ENCODE measurements around the gene CEP95. TPM values are rescaled to one million over a fixed set of nuclear protein-coding genes. Genes with fewer than 3 reads are reported as not detected.
A peak's percentile ranks its signal among the peaks of the same experiment; 100 is the strongest.

Gene CEP95
- total RNA-seq, 1 donor from 2014 or later, result 50.8 TPM

GRCh38 chr17:64555281-64555680 is 48.5 kb downstream of the CEP95 start:
- intact Hi-C loops (cut with DNase I), result no loop called here
- Histone ChIP-seq H3K4me3 (no peak overlapping the region), H3K9me3 (no peaks in the 10 kb centered on the region), H3K4me1 (peaks cover 7% of the 10 kb centered on the region), H3K27me3 (no peaks in the 10 kb centered on the region), H3K36me3 (peaks cover 0 to 34% of the 10 kb centered on the region in 2 donors), H3K27ac (no peak overlapping the region)
- TF ChIP-seq POLR2A (IDR thresholded peaks at IDR 0.05) (no peak), POLR2AphosphoS5 (IDR thresholded peaks at IDR 0.05; ENCODE audit: insufficient read depth in 1 of 2, low read depth in 1 of 2) (no peak)
- DNase-seq (ENCODE audit: extremely low spot score in 2 of 2), result no peak

GRCh38 chr17:64564098-64564497 is 57.3 kb downstream of the CEP95 start:
- peaks cover 9% of the 10 kb centered on the region for H3K4me1 ChIP-seq
- no peaks in the 10 kb centered on the region for H3K27me3 ChIP-seq
- TF ChIP-seq POLR2A (IDR thresholded peaks at IDR 0.05) (no peak), CTCF (IDR thresholded peaks at IDR 0.05) (no peak), POLR2AphosphoS5 (IDR thresholded peaks at IDR 0.05; ENCODE audit: insufficient read depth in 1 of 2, low read depth in 1 of 2) (no peak)
- intact Hi-C loops (cut with DNase I), result no loop called here
- peaks cover 0 to 26% of the 10 kb centered on the region in 2 donors for H3K36me3 ChIP-seq
- H3K27ac ChIP-seq, result no peak overlapping the region
- no peak for DNase-seq (ENCODE audit: extremely low spot score in 2 of 2)
- no peaks in the 10 kb centered on the region for H3K9me3 ChIP-seq
- no peak overlapping the region for H3K4me3 ChIP-seq

- no peak for DNase-seq (ENCODE audit: extremely low spot score in 2 of 2)
- peaks cover 0 to 29% of the 10 kb centered on the region in 2 donors for H3K36me3 ChIP-seq
- peaks cover 9% of the 10 kb centered on the region for H3K4me1 ChIP-seq
- no peak overlapping the region for H3K4me3 ChIP-seq
- intact Hi-C loops (cut with DNase I), result no loop called here
- no peaks in the 10 kb centered on the region for H3K9me3 ChIP-seq
- no peak overlapping the region for H3K27ac ChIP-seq
- H3K27me3 ChIP-seq, result no peaks in the 10 kb centered on the region
- TF ChIP-seq CTCF (IDR thresholded peaks at IDR 0.05) (no peak), POLR2A (IDR thresholded peaks at IDR 0.05) (no peak), POLR2AphosphoS5 (IDR thresholded peaks at IDR 0.05; ENCODE audit: insufficient read depth in 1 of 2, low read depth in 1 of 2) (no peak)
Observed at GRCh38 chr17:64565563-64565962, 58.8 kb downstream of the CEP95 start.

- intact Hi-C loops (cut with DNase I), result no loop called here
- DNase-seq (ENCODE audit: extremely low spot score in 2 of 2), result no peak
- Histone ChIP-seq H3K27ac (no peak overlapping the region), H3K27me3 (no peaks in the 10 kb centered on the region), H3K9me3 (no peaks in the 10 kb centered on the region), H3K36me3 (peaks cover 0 to 30% of the 10 kb centered on the region in 2 donors), H3K4me1 (peaks cover 13% of the 10 kb centered on the region), H3K4me3 (no peak overlapping the region)
- TF ChIP-seq POLR2A (IDR thresholded peaks at IDR 0.05) (no peak), POLR2AphosphoS5 (IDR thresholded peaks at IDR 0.05; ENCODE audit: insufficient read depth in 1 of 2, low read depth in 1 of 2) (no peak), CTCF (IDR thresholded peaks at IDR 0.05) (no peak)
Observed at GRCh38 chr17:64571746-64572145, 65.0 kb downstream of the CEP95 start.

- H3K4me1 ChIP-seq, result peaks cover 13% of the 10 kb centered on the region
- no peak for DNase-seq (ENCODE audit: extremely low spot score in 2 of 2)
- no peak for TF ChIP-seq POLR2AphosphoS5 (IDR thresholded peaks at IDR 0.05; ENCODE audit: insufficient read depth in 1 of 2, low read depth in 1 of 2)
- no peak for TF ChIP-seq POLR2A (IDR thresholded peaks at IDR 0.05)
- no peak for TF ChIP-seq CTCF (IDR thresholded peaks at IDR 0.05)
- no peaks in the 10 kb centered on the region for H3K27me3 ChIP-seq
- peaks cover 0 to 30% of the 10 kb centered on the region in 2 donors for H3K36me3 ChIP-seq
- peak overlapping the region; percentile 48 for H3K27ac ChIP-seq
- no peak overlapping the region for H3K4me3 ChIP-seq
- H3K9me3 ChIP-seq, result no peaks in the 10 kb centered on the region
- intact Hi-C loops (cut with DNase I), result no loop called here
Observed at GRCh38 chr17:64572682-64573154, 65.9 kb downstream of the CEP95 start.

Data from vagina (tissue), 2 donors.